ENCODE results near the gene BBLN. TPM values are rescaled to one million over a fixed set of nuclear protein-coding genes. Genes with fewer than 3 reads are reported as not detected.

The BBLN gene
- total RNA-seq, 1 experiment from 2014 or later: 48.5 TPM

- CTCF ChIA-PET: interaction anchor here (1.0 kb wide), 1 partner anchor 175 kb away, joined by 3 read pairs; no protein-coding TSS in a partner anchor
- intact Hi-C loops (cut with micrococcal nuclease; ENCODE audit: unreplicated experiment): no loop called here
- no peak overlapping the region for H3K4me3 ChIP-seq (ENCODE audit: low read depth in 2 of 2, low read length in 2 of 2)
- H3K9me3 ChIP-seq (ENCODE audit: control insufficient read depth, insufficient read depth, low read depth, low read length): no peaks in the 10 kb centered on the region
- BruUV-seq (replicated peaks): no TSS peak
- ATAC-seq (peak; percentile 7; the same call in 1 of the 2 replicates), DNase-seq (ENCODE audit: low read depth, low spot score) (no peak)
- in situ Hi-C loops (cut with HindIII; ENCODE audit: low pct_unique_long_range_greater_than_20kb, low sequenced_read_pairs): no loop called here
- no peak overlapping the region for H3K27ac ChIP-seq (ENCODE audit: low read length)
- H3K36me3 ChIP-seq (ENCODE audit: control insufficient read depth, insufficient read depth, low read length): no peaks in the 10 kb centered on the region
- TF ChIP-seq SIN3A (IDR thresholded peaks at IDR 0.05; ENCODE audit: borderline replicate concordance, insufficient read depth, low read depth, low read length) (no peak), CTCF (IDR thresholded peaks at IDR 0.05) (no peak), POLR2AphosphoS5 (IDR thresholded peaks at IDR 0.05; ENCODE audit: low read depth, low read length) (no peak), TCF7L2 (IDR thresholded peaks at IDR 0.05; ENCODE audit: low read depth, low read length) (no peak), REST (IDR thresholded peaks at IDR 0.05; ENCODE audit: insufficient read depth in 1 of 2, low read depth in 2 of 2, low read length in 1 of 2) (no peak)
- H3K27me3 ChIP-seq (ENCODE audit: control insufficient read depth, insufficient read depth, low read length): no peaks in the 10 kb centered on the region
- H3K4me1 ChIP-seq (ENCODE audit: control insufficient read depth, insufficient read depth, low read length): no peaks in the 10 kb centered on the region; the same call in 1 of the 2 replicates
- POLR2A ChIA-PET: no interaction called here
Observed at GRCh38 chr9:128118472-128118857, 41.6 kb upstream of the BBLN start.

- Histone ChIP-seq H3K9me3 (ENCODE audit: control insufficient read depth, insufficient read depth, low read depth, low read length) (no peaks in the 10 kb centered on the region), H3K27me3 (ENCODE audit: control insufficient read depth, insufficient read depth, low read length) (no peaks in the 10 kb centered on the region), H3K4me3 (ENCODE audit: low read depth in 2 of 2, low read length in 2 of 2) (no peak overlapping the region), H3K4me1 (ENCODE audit: control insufficient read depth, insufficient read depth, low read length) (no peaks in the 10 kb centered on the region; the same call in 1 of the 2 replicates), H3K27ac (ENCODE audit: low read length) (no peak overlapping the region), H3K36me3 (ENCODE audit: control insufficient read depth, insufficient read depth, low read length) (no peaks in the 10 kb centered on the region)
- ChIA-PET CTCF (no interaction called here), POLR2A (no interaction called here)
- intact Hi-C loops (cut with micrococcal nuclease; ENCODE audit: unreplicated experiment) (no loop called here), in situ Hi-C loops (cut with HindIII; ENCODE audit: low pct_unique_long_range_greater_than_20kb, low sequenced_read_pairs) (no loop called here)
- ATAC-seq (peak; percentile 25; the same call in 1 of the 2 replicates), DNase-seq (ENCODE audit: low read depth, low spot score) (no peak)
- no TSS peak for BruUV-seq (replicated peaks)
- TF ChIP-seq TCF7L2 (IDR thresholded peaks at IDR 0.05; ENCODE audit: low read depth, low read length) (no peak), POLR2AphosphoS5 (IDR thresholded peaks at IDR 0.05; ENCODE audit: low read depth, low read length) (no peak), REST (IDR thresholded peaks at IDR 0.05; ENCODE audit: insufficient read depth in 1 of 2, low read depth in 2 of 2, low read length in 1 of 2) (no peak), CTCF (IDR thresholded peaks at IDR 0.05) (no peak), SIN3A (IDR thresholded peaks at IDR 0.05; ENCODE audit: borderline replicate concordance, insufficient read depth, low read depth, low read length) (no peak)
Observed at GRCh38 chr9:128118971-128119665, 40.9 kb upstream of the BBLN start.

All from Panc1 (cell line).